Bronchial epithelial cell (primary cell): ENCODE results near the gene ZMYND19. TPM values are rescaled to one million over a fixed set of nuclear protein-coding genes. Genes with fewer than 3 reads are reported as not detected.
A peak's percentile ranks its signal among the peaks of the same experiment; 100 is the strongest.

ENCODE experiments used
- DNase-seq: peaks from one replicate; pipeline ENCODE4 v3.0.0-alpha.2; 2010; ENCODE audit warnings: low read depth
- FAIRE-seq: peaks from 2 replicates; lab custom pipeline; 2011; peaks lifted over from hg19 to GRCh38; lab: Jason Lieb, UNC
- H3K27me3 ChIP-seq: 2 replicates; pipeline ENCODE4 v1.5.1; 2011; ENCODE audit warnings: low read length; ENCODE audit not compliant: control insufficient read depth, insufficient read depth
- H3K36me3 ChIP-seq: 2 replicates; pipeline ENCODE4 v1.5.1; 2011; ENCODE audit warnings: low read length; ENCODE audit not compliant: control insufficient read depth, insufficient read depth
- H3K4me3 ChIP-seq: 2 replicates; pipeline ENCODE4 v1.5.1; 2011; ENCODE audit warnings: mild to moderate bottlenecking, low read depth, low read length, control low read depth
- CTCF ChIP-seq: IDR thresholded peaks from 2 replicates; pipeline ENCODE4 v1.5.1; 2011; ENCODE audit warnings: mild to moderate bottlenecking, moderate library complexity, low read length, control low read depth, inconsistent platforms; ENCODE audit not compliant: insufficient read depth, severe bottlenecking
- total RNA-seq: library from RNA; depleted of rRNA; stranded (reverse); fragments of >200 nt; gene quantifications from 2 replicates; pipeline ENCODE4 v1.2.1, GENCODE V29; 2014

The ZMYND19 gene
- total RNA-seq, 1 donor from 2014 or later, result 34.2 TPM

- Histone ChIP-seq H3K27me3 (no peaks in the 10 kb centered on the region), H3K36me3 (peaks cover 5% of the 10 kb centered on the region), H3K4me3 (no peak overlapping the region)
- no peak for TF ChIP-seq CTCF
- DNase-seq (no peak), FAIRE-seq (no peak)
These were observed 30.9 kb upstream of the ZMYND19 start for GRCh38 chr9:137621131-137621757.

GRCh38 chr9:137620581-137620980 lies 30.3 kb upstream of the ZMYND19 start:
- peaks cover 6% of the 10 kb centered on the region for H3K36me3 ChIP-seq
- no peak for FAIRE-seq
- no peak for DNase-seq
- no peak for TF ChIP-seq CTCF
- H3K27me3 ChIP-seq, result no peaks in the 10 kb centered on the region
- H3K4me3 ChIP-seq, result no peak overlapping the region

- H3K36me3 ChIP-seq, result peaks cover 12% of the 10 kb centered on the region
- DNase-seq (no peak), FAIRE-seq (no peak)
- no peaks in the 10 kb centered on the region for H3K27me3 ChIP-seq
- H3K4me3 ChIP-seq, result peak overlapping the region; percentile 59
- no peak for TF ChIP-seq CTCF
These were observed 29.7 kb upstream of the ZMYND19 start for GRCh38 chr9:137620048-137620405.

DNA sequence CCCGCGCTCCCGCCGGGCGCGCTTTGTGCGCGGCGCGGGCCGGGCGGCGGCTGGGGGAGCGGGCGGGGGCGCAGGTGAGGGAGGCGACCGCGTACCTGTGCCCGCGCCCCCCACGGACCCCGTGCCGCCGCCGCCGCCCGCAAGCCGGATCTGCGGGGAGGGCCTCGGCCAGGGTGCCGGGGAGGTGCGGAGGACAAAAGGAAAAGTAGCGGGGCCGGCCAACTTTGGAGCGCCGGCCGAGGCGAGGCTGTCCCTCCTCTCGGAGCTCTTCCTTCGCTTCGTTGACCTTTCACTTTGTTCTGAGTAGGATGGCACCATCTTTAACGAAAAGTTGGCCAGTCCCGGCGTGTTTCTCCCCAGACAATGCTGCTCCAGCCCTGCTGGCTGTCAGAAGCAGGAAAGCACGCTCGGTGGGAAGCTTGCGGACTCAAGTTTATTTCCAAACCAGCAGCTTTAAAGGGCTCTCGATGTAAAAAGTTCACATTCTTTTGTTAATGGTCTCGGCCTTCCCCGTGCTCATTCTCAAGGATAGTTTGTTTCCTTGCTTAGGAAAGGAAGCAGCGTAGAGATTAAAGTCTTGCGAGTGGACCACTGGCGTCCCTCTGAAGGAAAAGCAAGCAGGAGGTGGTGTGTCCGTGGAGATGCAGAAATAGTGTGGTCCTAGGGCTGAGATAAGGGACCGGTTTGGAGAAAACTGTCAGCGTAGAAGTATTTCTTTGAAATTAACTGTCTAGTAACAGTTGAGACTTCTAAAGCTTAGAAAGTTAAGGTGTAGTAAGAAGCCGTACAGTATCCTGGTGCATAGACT lies 29.1 kb upstream of the ZMYND19 start:
- H3K27me3 ChIP-seq, result no peaks in the 10 kb centered on the region
- TF ChIP-seq CTCF, result no peak
- peak overlapping the region; percentile 59 for H3K4me3 ChIP-seq
- DNase-seq, result no peak
- H3K36me3 ChIP-seq, result peaks cover 16% of the 10 kb centered on the region
- no peak for FAIRE-seq

- no peak for TF ChIP-seq CTCF
- Histone ChIP-seq H3K4me3 (peak within 1 kb of the TSS; percentile 82), H3K36me3 (peaks cover 25% of the 10 kb centered on the region), H3K27me3 (no peaks in the 10 kb centered on the region)
- peak; percentile 39 for DNase-seq
- FAIRE-seq, result no peak
These were observed 28.1 kb upstream of the ZMYND19 start, which contains the start of gene EHMT1 for GRCh38 chr9:137618105-137619067. TSS of gene EHMT1 (plus strand) at chr9:137619005. CDS start at chr9:137619029, 24 bp downstream.
